Muscle layer of colon (tissue), 2 donors: ENCODE measurements around the gene GPR158.

Experiments
- H3K27ac ChIP-seq: one replicate; pipeline ENCODE4 v1.7.0; 2013; ENCODE audit warnings: low read depth, mild to moderate bottlenecking, low read length, moderate library complexity
- H3K27me3 ChIP-seq, 2 donors: one replicate each; pipeline ENCODE4 v1.7.0; 2013; ENCODE audit warnings: low read length in 2 of 2, mild to moderate bottlenecking in 2 of 2; ENCODE audit not compliant: insufficient read depth in 2 of 2, control insufficient read depth in 1 of 2
- H3K36me3 ChIP-seq: one replicate; pipeline ENCODE4 v1.7.0; 2013; ENCODE audit warnings: mild to moderate bottlenecking, low read length; ENCODE audit not compliant: insufficient read depth
- H3K4me1 ChIP-seq: one replicate; pipeline ENCODE4 v1.7.0; 2013; ENCODE audit warnings: mild to moderate bottlenecking, low read length; ENCODE audit not compliant: insufficient read depth
- H3K4me3 ChIP-seq, 2 donors: one replicate each; pipeline ENCODE4 v1.7.0; 2013; ENCODE audit warnings: low read length in 2 of 2, low read depth in 1 of 2, mild to moderate bottlenecking in 1 of 2, moderate library complexity in 1 of 2
- H3K9ac ChIP-seq: one replicate; pipeline ENCODE4 v1.7.0; 2013; ENCODE audit warnings: low read length
- H3K9me3 ChIP-seq: one replicate; pipeline ENCODE4 v1.7.0; 2013; ENCODE audit warnings: mild to moderate bottlenecking, low read length
- donor health status: abdominal sarcoma.
- donor health status: Adenocarcinoma of cecum.

GPR158 gene

GRCh38 chr10:25556457-25556856, 381.7 kb downstream of the GPR158 start:
- Histone ChIP-seq H3K4me1 (no peaks in the 10 kb centered on the region), H3K36me3 (no peaks in the 10 kb centered on the region), H3K27ac (no peak overlapping the region), H3K27me3 (no peaks in the 10 kb centered on the region), H3K9me3 (no peaks in the 10 kb centered on the region), H3K9ac (no peak overlapping the region), H3K4me3 (no peak overlapping the region)

- no peak overlapping the region for H3K27ac ChIP-seq
- H3K36me3 ChIP-seq, result no peaks in the 10 kb centered on the region
- no peaks in the 10 kb centered on the region for H3K4me1 ChIP-seq
- no peak overlapping the region for H3K9ac ChIP-seq
- no peaks in the 10 kb centered on the region for H3K9me3 ChIP-seq
- no peak overlapping the region for H3K4me3 ChIP-seq
- H3K27me3 ChIP-seq, result no peaks in the 10 kb centered on the region
These were observed 382.3 kb downstream of the GPR158 start for GRCh38 chr10:25557136-25557535.

GRCh38 chr10:25561758-25562157, 387.0 kb downstream of the GPR158 start:
- no peak overlapping the region for H3K9ac ChIP-seq
- no peaks in the 10 kb centered on the region for H3K9me3 ChIP-seq
- H3K36me3 ChIP-seq, result no peaks in the 10 kb centered on the region
- H3K4me3 ChIP-seq, result no peak overlapping the region
- no peak overlapping the region for H3K27ac ChIP-seq
- H3K27me3 ChIP-seq, result no peaks in the 10 kb centered on the region
- no peaks in the 10 kb centered on the region for H3K4me1 ChIP-seq

GRCh38 chr10:25562547-25562946, 387.7 kb downstream of the GPR158 start:
- no peaks in the 10 kb centered on the region for H3K9me3 ChIP-seq
- H3K27me3 ChIP-seq, result no peaks in the 10 kb centered on the region
- no peaks in the 10 kb centered on the region for H3K36me3 ChIP-seq
- H3K27ac ChIP-seq, result no peak overlapping the region
- H3K4me3 ChIP-seq, result no peak overlapping the region
- no peak overlapping the region for H3K9ac ChIP-seq
- no peaks in the 10 kb centered on the region for H3K4me1 ChIP-seq

GRCh38 chr10:25564351-25564750, 389.6 kb downstream of the GPR158 start:
- H3K36me3 ChIP-seq, result no peaks in the 10 kb centered on the region
- no peak overlapping the region for H3K27ac ChIP-seq
- H3K4me1 ChIP-seq, result no peaks in the 10 kb centered on the region
- no peak overlapping the region for H3K4me3 ChIP-seq
- H3K9ac ChIP-seq, result no peak overlapping the region
- H3K9me3 ChIP-seq, result no peaks in the 10 kb centered on the region
- H3K27me3 ChIP-seq, result no peaks in the 10 kb centered on the region

GRCh38 chr10:25565570-25565969, 390.8 kb downstream of the GPR158 start:
- Histone ChIP-seq H3K36me3 (no peaks in the 10 kb centered on the region), H3K9ac (no peak overlapping the region), H3K4me3 (no peak overlapping the region), H3K27me3 (no peaks in the 10 kb centered on the region), H3K4me1 (no peaks in the 10 kb centered on the region), H3K27ac (no peak overlapping the region), H3K9me3 (no peaks in the 10 kb centered on the region)

- Histone ChIP-seq H3K27me3 (no peaks in the 10 kb centered on the region), H3K4me3 (no peak overlapping the region), H3K9ac (no peak overlapping the region), H3K36me3 (no peaks in the 10 kb centered on the region), H3K9me3 (no peaks in the 10 kb centered on the region), H3K27ac (no peak overlapping the region), H3K4me1 (no peaks in the 10 kb centered on the region)
These were observed 398.5 kb downstream of the GPR158 start for GRCh38 chr10:25573316-25573715.

GRCh38 chr10:25575343-25575742, 400.5 kb downstream of the GPR158 start:
- Histone ChIP-seq H3K9ac (no peak overlapping the region), H3K27ac (no peak overlapping the region), H3K36me3 (no peaks in the 10 kb centered on the region), H3K27me3 (no peaks in the 10 kb centered on the region), H3K4me3 (no peak overlapping the region), H3K9me3 (no peaks in the 10 kb centered on the region), H3K4me1 (no peaks in the 10 kb centered on the region)

GRCh38 chr10:25578061-25578460, 403.3 kb downstream of the GPR158 start:
- Histone ChIP-seq H3K27me3 (no peaks in the 10 kb centered on the region), H3K36me3 (no peaks in the 10 kb centered on the region), H3K4me3 (no peak overlapping the region), H3K4me1 (no peaks in the 10 kb centered on the region), H3K9me3 (no peaks in the 10 kb centered on the region), H3K27ac (no peak overlapping the region), H3K9ac (no peak overlapping the region)

- no peak overlapping the region for H3K4me3 ChIP-seq
- no peak overlapping the region for H3K27ac ChIP-seq
- H3K36me3 ChIP-seq, result no peaks in the 10 kb centered on the region
- no peak overlapping the region for H3K9ac ChIP-seq
- no peaks in the 10 kb centered on the region for H3K9me3 ChIP-seq
- H3K27me3 ChIP-seq, result no peaks in the 10 kb centered on the region
- no peaks in the 10 kb centered on the region for H3K4me1 ChIP-seq
These were observed 408.2 kb downstream of the GPR158 start for GRCh38 chr10:25582961-25583360.

GRCh38 chr10:25600651-25601050, 425.9 kb downstream of the GPR158 start:
- H3K36me3 ChIP-seq, result no peaks in the 10 kb centered on the region
- no peaks in the 10 kb centered on the region for H3K9me3 ChIP-seq
- no peaks in the 10 kb centered on the region for H3K4me1 ChIP-seq
- H3K9ac ChIP-seq, result no peak overlapping the region
- H3K27me3 ChIP-seq, result no peaks in the 10 kb centered on the region
- H3K27ac ChIP-seq, result no peak overlapping the region
- no peak overlapping the region for H3K4me3 ChIP-seq

- H3K9me3 ChIP-seq, result no peaks in the 10 kb centered on the region
- no peak overlapping the region for H3K9ac ChIP-seq
- no peak overlapping the region for H3K27ac ChIP-seq
- no peaks in the 10 kb centered on the region for H3K4me1 ChIP-seq
- no peak overlapping the region for H3K4me3 ChIP-seq
- no peaks in the 10 kb centered on the region for H3K36me3 ChIP-seq
- H3K27me3 ChIP-seq, result no peaks in the 10 kb centered on the region
These were observed 429.8 kb downstream of the GPR158 start for GRCh38 chr10:25604591-25604990.
